Epithelial cell of proximal tubule (primary cell): ENCODE results near the gene UNC119. TPM values are rescaled to one million over a fixed set of nuclear protein-coding genes. Genes with fewer than 3 reads are reported as not detected.

Experiments
- DNase-seq: peaks from one replicate; pipeline ENCODE4 v3.0.0-alpha.2; 2011; ENCODE audit warnings: low read depth
- H3K4me3 ChIP-seq: 2 replicates; pipeline ENCODE4 v1.5.1; 2011; ENCODE audit warnings: low read depth, mild to moderate bottlenecking, low read length
- CTCF ChIP-seq: conservative IDR thresholded peaks from 2 replicates; pipeline ENCODE4 v1.5.1; 2012; ENCODE audit warnings: low read depth, mild to moderate bottlenecking, low read length
- total RNA-seq: library from RNA; depleted of rRNA; stranded (reverse); fragments of >200 nt; gene quantifications from 2 replicates; pipeline ENCODE4 v1.2.3, GENCODE V29; 2015

The UNC119 gene
- total RNA-seq, 1 donor from 2014 or later: 29.2 TPM

GRCh38 chr17:28541439-28541838 lies 11.0 kb downstream of the UNC119 start:
- no peak for DNase-seq
- TF ChIP-seq CTCF: no peak
- H3K4me3 ChIP-seq: no peak overlapping the region

GRCh38 chr17:28540231-28540630 lies 12.2 kb downstream of the UNC119 start:
- no peak for TF ChIP-seq CTCF
- H3K4me3 ChIP-seq: no peak overlapping the region
- no peak for DNase-seq

GRCh38 chr17:28538296-28538895 lies 14.0 kb downstream of the UNC119 start:
- DNase-seq: no peak
- TF ChIP-seq CTCF: no peak
- H3K4me3 ChIP-seq: no peak overlapping the region

GRCh38 chr17:28537219-28537610 lies 15.2 kb downstream of the UNC119 start:
- no peak for TF ChIP-seq CTCF
- DNase-seq: no peak
- no peak overlapping the region for H3K4me3 ChIP-seq

- TF ChIP-seq CTCF: no peak
- H3K4me3 ChIP-seq: no peak overlapping the region
- DNase-seq: no peak
These were observed 15.7 kb downstream of the UNC119 start for GRCh38 chr17:28536532-28537218.

- no peak for TF ChIP-seq CTCF
- no peak for DNase-seq
- H3K4me3 ChIP-seq: no peak overlapping the region
These were observed 17.6 kb downstream of the UNC119 start for GRCh38 chr17:28534740-28535375.
